Cardiac muscle cell (in vitro differentiated cells and primary cell): ENCODE data around the gene GATB. TPM values are rescaled to one million over a fixed set of nuclear protein-coding genes. Genes with fewer than 3 reads are reported as not detected.

Source experiments
- DNase-seq, 2 donors: peaks; one replicate each; pipeline versions ENCODE4 v3.0.0 to v3.0.0-alpha.2; 2010 to 2017; ENCODE audit warnings: low read depth in 1 of 2, low spot score in 1 of 2
- H3K27ac ChIP-seq: fragments of 200-600 bp; sonication (generic); 2 replicates; pipeline ENCODE4 v1.5.1; 2016
- H3K27me3 ChIP-seq: fragments of 200-600 bp; sonication (generic); 2 replicates; pipeline ENCODE4 v1.6.0; 2016; ENCODE audit warnings: control low read depth
- H3K36me3 ChIP-seq: fragments of 200-600 bp; sonication (generic); 2 replicates; pipeline ENCODE4 v1.5.1; 2016; ENCODE audit warnings: control low read depth
- H3K4me1 ChIP-seq: fragments of 200-600 bp; sonication (generic); 2 replicates; pipeline ENCODE4 v1.8.1; 2017; ENCODE audit warnings: low read depth, mild to moderate bottlenecking, mixed run types
- H3K4me3 ChIP-seq: fragments of 200-600 bp; sonication (generic); 2 replicates; pipeline ENCODE4 v1.5.1; 2016; ENCODE audit warnings: mild to moderate bottlenecking
- H3K9me3 ChIP-seq: fragments of 200-600 bp; sonication (generic); 2 replicates; pipeline ENCODE4 v1.5.1; 2017; ENCODE audit warnings: low read depth, mild to moderate bottlenecking, control low read depth
- polyA plus RNA-seq: library from polyadenylated mRNA; unstranded; fragments of >200 nt; fragmentation: Nextera tagmentation; extraction: Ambion mirVana; gene quantifications from 2 replicates; pipeline ENCODE4 v1.2.1, GENCODE V29; 2016
- total RNA-seq: library from RNA; depleted of rRNA; stranded (reverse); fragments of >200 nt; gene quantifications from 2 replicates; pipeline ENCODE4 v1.2.3, GENCODE V29; 2016
- TF ChIP-seq, protein P1 (sequence below): IDR thresholded peaks from 2 replicates; pipeline ENCODE4 v1.5.1; 2012; ENCODE audit warnings: low read depth, mild to moderate bottlenecking, low read length

The GATB gene
- total and polyA plus RNA-seq, 2 experiments from 2014 or later = 24.4 to 45.3 TPM

DNA sequence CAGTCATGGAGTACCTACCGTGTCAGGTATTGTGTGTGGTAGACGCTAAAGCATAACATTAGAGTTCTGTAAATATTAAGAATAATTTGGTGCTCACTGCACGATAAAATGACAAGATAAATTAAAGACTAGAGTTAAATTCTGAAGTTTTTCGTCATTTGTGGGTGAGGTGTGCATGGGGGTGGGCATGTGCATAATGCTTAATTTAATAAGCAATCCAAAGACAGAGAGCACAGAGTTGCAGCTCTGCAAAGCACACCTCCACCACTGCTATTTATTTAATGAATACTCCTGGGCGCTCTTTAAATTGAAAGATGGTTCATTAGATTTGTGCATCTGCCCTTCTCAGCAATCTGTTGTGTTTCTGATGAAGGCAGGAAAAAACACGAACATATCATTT, 62.6 kb downstream of the GATB start:
- no peaks in the 10 kb centered on the region for H3K36me3 ChIP-seq
- no peaks in the 10 kb centered on the region for H3K9me3 ChIP-seq
- H3K27ac ChIP-seq = no peak overlapping the region
- DNase-seq = no peak
- H3K4me3 ChIP-seq = no peak overlapping the region
- H3K27me3 ChIP-seq = no peaks in the 10 kb centered on the region
- TF ChIP-seq, protein P1, sequence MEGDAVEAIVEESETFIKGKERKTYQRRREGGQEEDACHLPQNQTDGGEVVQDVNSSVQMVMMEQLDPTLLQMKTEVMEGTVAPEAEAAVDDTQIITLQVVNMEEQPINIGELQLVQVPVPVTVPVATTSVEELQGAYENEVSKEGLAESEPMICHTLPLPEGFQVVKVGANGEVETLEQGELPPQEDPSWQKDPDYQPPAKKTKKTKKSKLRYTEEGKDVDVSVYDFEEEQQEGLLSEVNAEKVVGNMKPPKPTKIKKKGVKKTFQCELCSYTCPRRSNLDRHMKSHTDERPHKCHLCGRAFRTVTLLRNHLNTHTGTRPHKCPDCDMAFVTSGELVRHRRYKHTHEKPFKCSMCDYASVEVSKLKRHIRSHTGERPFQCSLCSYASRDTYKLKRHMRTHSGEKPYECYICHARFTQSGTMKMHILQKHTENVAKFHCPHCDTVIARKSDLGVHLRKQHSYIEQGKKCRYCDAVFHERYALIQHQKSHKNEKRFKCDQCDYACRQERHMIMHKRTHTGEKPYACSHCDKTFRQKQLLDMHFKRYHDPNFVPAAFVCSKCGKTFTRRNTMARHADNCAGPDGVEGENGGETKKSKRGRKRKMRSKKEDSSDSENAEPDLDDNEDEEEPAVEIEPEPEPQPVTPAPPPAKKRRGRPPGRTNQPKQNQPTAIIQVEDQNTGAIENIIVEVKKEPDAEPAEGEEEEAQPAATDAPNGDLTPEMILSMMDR = no peak
- peaks cover 27% of the 10 kb centered on the region for H3K4me1 ChIP-seq

DNA sequence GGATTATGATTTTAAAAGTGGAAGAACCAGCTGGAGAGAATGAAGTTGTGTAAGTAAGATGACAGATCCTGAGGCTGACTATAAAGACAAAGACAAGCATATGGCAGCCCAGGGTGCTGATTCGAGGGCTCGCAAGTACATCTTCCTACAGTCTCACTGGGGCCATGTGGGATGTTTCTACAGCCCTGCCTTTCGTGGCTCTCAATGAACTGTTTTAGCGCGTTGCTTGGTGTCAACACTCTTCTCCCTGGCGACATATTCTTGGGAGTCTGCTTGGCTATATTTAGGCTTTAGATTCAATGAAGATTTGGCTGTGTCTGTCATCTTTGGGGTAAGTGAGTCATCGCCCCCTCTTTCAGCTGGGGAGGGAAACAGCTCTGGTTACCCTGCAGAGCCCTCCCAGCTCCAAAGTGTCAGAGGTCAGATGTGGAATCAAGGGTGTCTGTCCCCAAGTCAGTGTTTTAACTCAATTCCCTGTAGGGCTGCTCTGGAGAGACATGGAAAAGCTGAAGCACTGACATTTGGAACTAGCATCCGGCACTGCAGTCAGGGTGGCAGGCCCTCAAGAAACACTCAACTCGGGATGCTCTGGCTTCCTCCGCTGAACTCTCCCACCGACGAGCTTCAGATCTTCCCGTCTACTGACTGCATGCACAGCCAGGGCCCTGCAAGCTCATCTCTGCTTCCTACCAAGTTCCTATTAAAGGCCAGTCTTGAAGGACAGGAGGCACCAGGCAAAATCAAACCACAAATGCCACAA, 65.7 kb downstream of the GATB start:
- Histone ChIP-seq H3K36me3 (no peaks in the 10 kb centered on the region), H3K27me3 (no peaks in the 10 kb centered on the region), H3K4me1 (peaks cover 58% of the 10 kb centered on the region), H3K4me3 (no peak overlapping the region), H3K9me3 (no peaks in the 10 kb centered on the region), H3K27ac (peak overlapping the region; percentile 91)
- peak in 1 of 2 donors; percentile 83 for DNase-seq
- TF ChIP-seq, protein P1 = no peak

DNA sequence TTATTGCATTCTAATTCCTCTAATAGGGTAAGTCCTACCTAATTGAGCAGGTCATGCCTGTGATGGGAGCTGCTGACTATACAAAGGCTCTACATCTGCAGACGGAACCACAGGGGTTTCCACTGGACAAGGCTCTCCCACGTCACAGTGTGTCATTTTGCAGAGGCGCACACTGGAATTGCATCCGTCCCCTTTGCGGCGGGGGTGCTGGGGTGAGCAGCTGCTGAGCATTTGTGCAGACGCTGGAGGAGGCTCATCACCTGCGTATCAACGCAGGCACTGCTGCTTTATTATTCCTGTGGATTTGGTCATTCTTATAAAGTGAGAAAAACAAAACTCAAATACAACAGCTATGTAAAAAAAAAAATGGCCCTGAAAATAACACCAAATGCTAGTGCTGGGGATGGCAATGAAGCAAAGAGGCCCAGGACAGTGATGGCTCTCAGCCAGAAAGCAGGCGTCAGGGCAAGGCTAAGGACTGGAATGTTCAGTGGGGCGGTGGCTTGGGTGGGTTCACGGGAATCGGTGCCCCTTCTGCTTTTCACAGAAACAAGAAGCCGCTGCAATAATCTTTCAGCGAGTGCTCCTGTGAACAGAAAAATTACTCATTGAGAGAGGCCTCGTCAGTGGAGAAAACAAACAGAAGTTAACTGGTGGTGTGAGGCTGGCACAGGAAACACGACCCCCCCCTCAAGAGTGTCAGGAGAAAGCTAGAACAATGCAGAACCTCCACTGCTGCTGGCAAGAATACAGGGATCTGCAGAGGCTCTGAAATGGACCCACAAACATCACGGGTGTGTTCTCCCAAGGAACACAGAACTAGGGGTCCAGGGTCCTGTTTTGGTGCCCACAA, 67.8 kb downstream of the GATB start:
- Histone ChIP-seq H3K27ac (peak overlapping the region; percentile 91), H3K4me1 (peaks cover 79% of the 10 kb centered on the region), H3K4me3 (no peak overlapping the region), H3K36me3 (no peaks in the 10 kb centered on the region), H3K9me3 (no peaks in the 10 kb centered on the region), H3K27me3 (no peaks in the 10 kb centered on the region)
- TF ChIP-seq, protein P1 = no peak
- no peak for DNase-seq

DNA sequence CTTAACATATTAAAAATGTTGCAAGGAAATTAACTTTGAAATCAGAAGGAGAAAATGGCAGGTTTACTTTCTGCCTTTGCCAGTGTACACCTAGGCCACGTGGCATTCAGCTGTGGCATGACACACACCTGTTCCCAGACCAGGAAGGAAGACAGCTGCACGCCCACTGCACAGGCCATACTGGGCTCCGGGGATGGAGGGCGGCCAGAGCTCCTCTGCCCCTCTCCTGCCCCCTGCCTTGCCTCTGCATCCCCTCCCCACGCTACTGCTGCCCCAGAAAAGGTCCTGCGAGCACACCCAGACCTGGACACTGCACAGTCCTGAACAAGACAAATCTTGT, 68.4 kb downstream of the GATB start:
- TF ChIP-seq, protein P1 = no peak
- H3K27ac ChIP-seq = peak overlapping the region; percentile 91

DNA sequence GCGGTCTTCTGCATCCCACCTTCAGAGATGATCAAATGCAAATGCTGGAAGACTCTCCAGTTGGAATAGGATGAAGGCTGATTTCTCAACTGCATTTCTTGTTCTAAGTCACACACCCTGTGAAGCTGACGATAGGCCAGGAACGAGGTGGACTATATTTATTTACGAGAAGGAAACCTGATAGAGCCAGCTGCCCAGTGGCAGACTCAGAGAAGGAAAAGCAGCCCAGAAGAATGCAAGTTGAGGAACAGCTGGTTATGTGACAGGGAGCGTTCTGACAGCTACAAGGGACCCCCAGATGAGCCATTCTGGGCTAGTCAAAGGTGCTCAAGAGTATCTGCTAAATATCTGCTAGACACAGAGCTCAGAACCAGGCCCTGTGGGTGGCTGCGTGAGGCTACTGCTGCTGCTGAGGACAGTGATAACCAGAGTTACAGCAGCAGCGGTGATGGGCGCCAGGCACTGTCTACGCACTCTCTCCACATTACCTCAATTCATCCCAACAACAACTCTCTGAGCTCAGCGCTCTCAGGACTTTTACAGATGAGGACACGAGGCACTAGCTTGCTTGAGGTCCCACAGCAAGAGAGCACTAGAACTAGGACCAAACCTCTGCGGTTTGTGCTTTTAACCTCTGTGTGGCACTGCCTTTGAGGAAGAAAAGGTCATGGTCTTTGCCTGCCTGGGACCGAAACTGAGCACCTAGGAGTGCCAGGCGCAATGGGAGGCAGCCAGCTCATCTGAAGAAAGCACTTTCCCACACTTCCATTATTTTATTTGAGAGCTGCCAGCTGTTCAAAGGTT, 69.0 kb downstream of the GATB start:
- Histone ChIP-seq H3K27me3 (no peaks in the 10 kb centered on the region), H3K9me3 (no peaks in the 10 kb centered on the region), H3K27ac (peak overlapping the region; percentile 91), H3K36me3 (no peaks in the 10 kb centered on the region), H3K4me1 (peaks cover 91% of the 10 kb centered on the region), H3K4me3 (no peak overlapping the region)
- TF ChIP-seq, protein P1 = no peak
- DNase-seq = no peak

More for the DNA sequence above, 68.4 kb downstream of the GATB start:
- DNase-seq = no peak
- Histone ChIP-seq H3K9me3 (no peaks in the 10 kb centered on the region), H3K4me3 (no peak overlapping the region), H3K36me3 (no peaks in the 10 kb centered on the region), H3K27me3 (no peaks in the 10 kb centered on the region), H3K4me1 (peaks cover 85% of the 10 kb centered on the region)
